Sigmoid colon (tissue), 4 donors: ENCODE results near the gene LSM14B.

ENCODE experiments used
- EP300 ChIP-seq, 4 donors: sonication (generic); formaldehyde crosslinking; IDR thresholded peaks; one replicate each; pipeline ENCODE4 v1.6.1; 2017; ENCODE audit warnings: antibody characterized with exemption in 4 of 4
- TF ChIP-seq, protein P1 (sequence below), 4 experiments: fragments of 450-650 bp in 3 of 4; fragments of 200-600 bp in 1 of 4; IDR thresholded peaks; one replicate each; pipeline ENCODE4 v1.5.1; 2016 to 2019; ENCODE audit warnings: antibody characterized with exemption in 4 of 4, mild to moderate bottlenecking in 3 of 4, moderate library complexity in 2 of 4

DNA sequence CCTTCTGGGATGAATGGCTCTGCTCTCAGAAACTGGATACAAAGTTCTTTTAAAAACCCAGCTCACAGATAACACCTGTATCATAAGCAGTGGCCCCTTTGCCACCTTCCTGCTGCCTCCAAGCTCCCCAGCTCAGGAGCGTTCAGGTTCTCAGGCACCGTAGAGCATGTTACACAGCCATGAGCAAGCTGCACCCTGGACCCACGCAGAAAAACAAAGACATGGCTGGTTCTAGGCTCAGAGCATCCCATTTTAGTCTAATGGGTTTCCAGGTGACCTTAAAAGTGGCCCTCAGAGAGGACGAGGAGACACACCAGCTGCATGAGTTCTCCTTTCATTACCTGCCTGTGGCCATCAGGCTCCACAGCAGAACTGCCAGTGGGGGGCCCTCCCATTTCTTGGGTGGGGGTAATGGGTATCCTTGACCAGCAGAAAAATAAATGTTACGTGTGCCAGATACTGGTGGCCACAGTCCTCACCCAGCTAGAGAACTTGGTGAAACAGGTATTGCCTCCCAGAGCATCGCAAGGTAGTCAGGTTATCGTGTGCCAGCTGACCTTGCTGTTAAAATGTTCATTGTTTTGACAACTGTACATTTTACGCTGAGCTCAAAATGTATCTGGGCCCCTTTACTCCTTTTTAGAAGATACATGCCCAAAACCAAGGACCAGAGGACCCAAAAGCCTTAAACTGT, 13.4 kb downstream of the LSM14B start:
- TF ChIP-seq EP300 (IDR thresholded peaks at IDR 0.05) = no peak
- TF ChIP-seq, protein P1, sequence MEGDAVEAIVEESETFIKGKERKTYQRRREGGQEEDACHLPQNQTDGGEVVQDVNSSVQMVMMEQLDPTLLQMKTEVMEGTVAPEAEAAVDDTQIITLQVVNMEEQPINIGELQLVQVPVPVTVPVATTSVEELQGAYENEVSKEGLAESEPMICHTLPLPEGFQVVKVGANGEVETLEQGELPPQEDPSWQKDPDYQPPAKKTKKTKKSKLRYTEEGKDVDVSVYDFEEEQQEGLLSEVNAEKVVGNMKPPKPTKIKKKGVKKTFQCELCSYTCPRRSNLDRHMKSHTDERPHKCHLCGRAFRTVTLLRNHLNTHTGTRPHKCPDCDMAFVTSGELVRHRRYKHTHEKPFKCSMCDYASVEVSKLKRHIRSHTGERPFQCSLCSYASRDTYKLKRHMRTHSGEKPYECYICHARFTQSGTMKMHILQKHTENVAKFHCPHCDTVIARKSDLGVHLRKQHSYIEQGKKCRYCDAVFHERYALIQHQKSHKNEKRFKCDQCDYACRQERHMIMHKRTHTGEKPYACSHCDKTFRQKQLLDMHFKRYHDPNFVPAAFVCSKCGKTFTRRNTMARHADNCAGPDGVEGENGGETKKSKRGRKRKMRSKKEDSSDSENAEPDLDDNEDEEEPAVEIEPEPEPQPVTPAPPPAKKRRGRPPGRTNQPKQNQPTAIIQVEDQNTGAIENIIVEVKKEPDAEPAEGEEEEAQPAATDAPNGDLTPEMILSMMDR (IDR thresholded peaks at IDR 0.05) = no peak
